PC-3 (cell line): ENCODE results near the gene SCARB1.

Experiments used
- EZH2 ChIP-seq: fragments of 300-600 bp; sonication (generic); IDR thresholded peaks from one replicate; pipeline ENCODE4 v1.6.1; 2017; ENCODE audit warnings: antibody characterized with exemption, mild to moderate bottlenecking, low read length; ENCODE audit not compliant: unreplicated experiment
- TF ChIP-seq, protein P1 (sequence below): fragments of 300-600 bp; sonication (generic); conservative IDR thresholded peaks from 2 replicates; pipeline ENCODE4 v1.5.1; 2017; ENCODE audit warnings: antibody characterized with exemption, low read depth, mild to moderate bottlenecking, low read length

DNA sequence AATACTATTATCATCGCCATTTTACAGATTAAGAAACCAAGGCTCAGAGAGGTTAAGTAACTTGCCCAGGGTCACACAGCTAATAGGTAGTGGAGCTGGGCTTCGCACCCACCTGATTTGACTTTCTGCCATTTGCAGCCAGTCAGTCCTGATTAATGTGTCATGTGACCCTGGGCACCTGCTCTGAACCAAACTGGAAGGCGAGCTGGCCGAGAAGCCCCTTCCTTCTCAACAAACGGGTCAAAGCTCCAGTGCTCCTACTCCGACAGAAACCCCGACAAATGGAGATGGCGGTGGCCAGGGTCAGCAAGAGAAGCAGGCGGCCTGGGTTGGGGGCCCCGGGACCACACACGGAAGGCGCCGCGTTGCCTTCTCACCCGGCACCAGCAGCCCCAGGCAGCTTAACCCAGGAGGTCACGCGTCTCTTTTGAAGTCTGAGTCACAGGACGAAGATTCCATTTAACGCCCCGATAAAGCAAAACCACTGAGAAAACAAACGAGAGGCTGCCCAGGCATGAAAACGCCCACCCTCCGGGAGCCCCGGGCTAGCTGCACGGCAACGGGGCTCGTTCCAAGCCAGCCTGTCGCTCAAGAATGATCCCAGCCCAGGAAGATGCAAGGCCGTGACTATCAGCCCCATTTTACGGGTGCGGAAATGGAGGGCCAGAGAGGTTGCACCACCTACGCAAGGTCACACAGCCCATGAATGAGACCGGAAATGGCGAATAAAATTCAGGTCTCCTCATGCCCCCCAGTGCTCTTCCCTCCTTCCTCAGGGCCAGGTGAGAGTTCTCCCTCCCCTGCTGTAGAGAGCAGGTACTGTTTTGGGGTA lies 124.8 kb downstream of the SCARB1 start:
- TF ChIP-seq, protein P1, sequence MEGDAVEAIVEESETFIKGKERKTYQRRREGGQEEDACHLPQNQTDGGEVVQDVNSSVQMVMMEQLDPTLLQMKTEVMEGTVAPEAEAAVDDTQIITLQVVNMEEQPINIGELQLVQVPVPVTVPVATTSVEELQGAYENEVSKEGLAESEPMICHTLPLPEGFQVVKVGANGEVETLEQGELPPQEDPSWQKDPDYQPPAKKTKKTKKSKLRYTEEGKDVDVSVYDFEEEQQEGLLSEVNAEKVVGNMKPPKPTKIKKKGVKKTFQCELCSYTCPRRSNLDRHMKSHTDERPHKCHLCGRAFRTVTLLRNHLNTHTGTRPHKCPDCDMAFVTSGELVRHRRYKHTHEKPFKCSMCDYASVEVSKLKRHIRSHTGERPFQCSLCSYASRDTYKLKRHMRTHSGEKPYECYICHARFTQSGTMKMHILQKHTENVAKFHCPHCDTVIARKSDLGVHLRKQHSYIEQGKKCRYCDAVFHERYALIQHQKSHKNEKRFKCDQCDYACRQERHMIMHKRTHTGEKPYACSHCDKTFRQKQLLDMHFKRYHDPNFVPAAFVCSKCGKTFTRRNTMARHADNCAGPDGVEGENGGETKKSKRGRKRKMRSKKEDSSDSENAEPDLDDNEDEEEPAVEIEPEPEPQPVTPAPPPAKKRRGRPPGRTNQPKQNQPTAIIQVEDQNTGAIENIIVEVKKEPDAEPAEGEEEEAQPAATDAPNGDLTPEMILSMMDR = no peak
- no peak for TF ChIP-seq EZH2
